Neutrophil (primary cell): ENCODE results near the gene SLC27A5.
A peak's percentile ranks its signal among the peaks of the same experiment; 100 is the strongest.
"Not testable (repeated sequence)": the region's sequence is repeated elsewhere in the genome, so short reads cannot be mapped to it uniquely, and the experiment has no call there.

Experiments
- H3K27ac ChIP-seq: fragments of 200-600 bp; sonication (generic); 2 replicates; pipeline ENCODE4 v1.5.1; 2016; ENCODE audit warnings: mild to moderate bottlenecking, moderate library complexity
- H3K27me3 ChIP-seq: fragments of 200-600 bp; sonication (generic); 2 replicates; pipeline ENCODE4 v1.6.0; 2016; ENCODE audit warnings: mild to moderate bottlenecking
- H3K36me3 ChIP-seq: fragments of 200-600 bp; sonication (generic); 2 replicates; pipeline ENCODE4 v1.5.1; 2017
- H3K4me1 ChIP-seq, 2 experiments: fragments of 200-600 bp in 1 of 2; sonication (generic) in 1 of 2; 1 replicate in 1 of 2; 2 replicates in 1 of 2; pipeline versions ENCODE4 v1.5.1 to v1.6.1; 2013 to 2016; ENCODE audit warnings: low read depth in 1 of 2, low read length in 1 of 2, mild to moderate bottlenecking in 1 of 2, moderate library complexity in 1 of 2; ENCODE audit not compliant: control insufficient read depth in 1 of 2, insufficient read depth in 1 of 2
- H3K4me3 ChIP-seq, 2 experiments: fragments of 200-600 bp in 1 of 2; sonication (generic) in 1 of 2; 1 replicate in 1 of 2; 2 replicates in 1 of 2; pipeline ENCODE4 v1.5.1; 2013 to 2016; ENCODE audit warnings: low read depth in 1 of 2, low read length in 1 of 2, mild to moderate bottlenecking in 1 of 2, moderate library complexity in 1 of 2
- H3K9me3 ChIP-seq: fragments of 200-600 bp; sonication (generic); 2 replicates; pipeline ENCODE4 v1.5.1; 2016
- TF ChIP-seq, protein P1 (sequence below): fragments of 200-600 bp; sonication (generic); IDR thresholded peaks from 2 replicates; pipeline ENCODE4 v1.5.1; 2016; ENCODE audit warnings: antibody characterized with exemption

SLC27A5 gene

GRCh38 chr19:58499021-58499927 lies 12.5 kb downstream of the SLC27A5 start:
- Histone ChIP-seq H3K27ac (peak overlapping the region; percentile 79), H3K36me3 (no peaks in the 10 kb centered on the region), H3K4me3 (peak overlapping the region; percentile 69 to 71), H3K27me3 (no peaks in the 10 kb centered on the region), H3K9me3 (no peaks in the 10 kb centered on the region), H3K4me1 (peaks cover 11% of the 10 kb centered on the region in 2 experiments)
- TF ChIP-seq, protein P1, sequence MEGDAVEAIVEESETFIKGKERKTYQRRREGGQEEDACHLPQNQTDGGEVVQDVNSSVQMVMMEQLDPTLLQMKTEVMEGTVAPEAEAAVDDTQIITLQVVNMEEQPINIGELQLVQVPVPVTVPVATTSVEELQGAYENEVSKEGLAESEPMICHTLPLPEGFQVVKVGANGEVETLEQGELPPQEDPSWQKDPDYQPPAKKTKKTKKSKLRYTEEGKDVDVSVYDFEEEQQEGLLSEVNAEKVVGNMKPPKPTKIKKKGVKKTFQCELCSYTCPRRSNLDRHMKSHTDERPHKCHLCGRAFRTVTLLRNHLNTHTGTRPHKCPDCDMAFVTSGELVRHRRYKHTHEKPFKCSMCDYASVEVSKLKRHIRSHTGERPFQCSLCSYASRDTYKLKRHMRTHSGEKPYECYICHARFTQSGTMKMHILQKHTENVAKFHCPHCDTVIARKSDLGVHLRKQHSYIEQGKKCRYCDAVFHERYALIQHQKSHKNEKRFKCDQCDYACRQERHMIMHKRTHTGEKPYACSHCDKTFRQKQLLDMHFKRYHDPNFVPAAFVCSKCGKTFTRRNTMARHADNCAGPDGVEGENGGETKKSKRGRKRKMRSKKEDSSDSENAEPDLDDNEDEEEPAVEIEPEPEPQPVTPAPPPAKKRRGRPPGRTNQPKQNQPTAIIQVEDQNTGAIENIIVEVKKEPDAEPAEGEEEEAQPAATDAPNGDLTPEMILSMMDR = peak; percentile 16

- Histone ChIP-seq H3K27ac (peak overlapping the region; percentile 79), H3K4me1 (peaks cover 11% of the 10 kb centered on the region in 2 experiments), H3K4me3 (peak overlapping the region; percentile 69 to 71), H3K9me3 (no peaks in the 10 kb centered on the region), H3K27me3 (no peaks in the 10 kb centered on the region), H3K36me3 (no peaks in the 10 kb centered on the region)
- TF ChIP-seq, protein P1 = no peak
Measured at GRCh38 chr19:58498316-58499020, 13.3 kb downstream of the SLC27A5 start.

DNA sequence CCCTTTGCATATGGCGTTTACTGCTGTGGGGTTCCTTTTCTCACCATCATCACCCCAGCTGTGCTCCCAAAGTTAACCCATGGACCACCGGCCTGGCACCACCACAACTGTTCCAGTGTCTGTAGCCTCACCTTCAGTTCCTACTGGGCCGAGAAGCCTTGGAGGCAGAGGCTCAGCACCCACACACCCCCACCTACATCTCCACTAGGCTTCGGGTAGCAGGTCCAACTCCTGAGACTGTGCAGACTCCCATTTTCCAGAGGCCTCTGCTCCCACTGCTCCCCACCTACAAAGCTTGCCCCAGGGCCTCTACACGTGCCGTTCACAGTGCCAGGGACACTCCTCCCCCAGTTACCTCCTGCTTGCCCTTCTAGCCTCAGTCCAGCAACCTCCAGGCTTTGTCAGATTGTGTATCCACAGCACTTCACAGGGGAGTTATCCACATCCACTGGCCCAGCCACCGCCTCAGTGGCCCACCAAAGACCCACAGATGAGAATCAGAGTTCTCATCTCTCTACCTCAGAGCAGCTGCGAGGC lies 14.1 kb downstream of the SLC27A5 start:
- peaks cover 11% of the 10 kb centered on the region in 2 experiments for H3K4me1 ChIP-seq
- H3K36me3 ChIP-seq = no peaks in the 10 kb centered on the region
- no peak overlapping the region for H3K4me3 ChIP-seq
- no peak overlapping the region for H3K27ac ChIP-seq
- H3K9me3 ChIP-seq = no peaks in the 10 kb centered on the region
- TF ChIP-seq, protein P1 = no peak
- H3K27me3 ChIP-seq = no peaks in the 10 kb centered on the region

DNA sequence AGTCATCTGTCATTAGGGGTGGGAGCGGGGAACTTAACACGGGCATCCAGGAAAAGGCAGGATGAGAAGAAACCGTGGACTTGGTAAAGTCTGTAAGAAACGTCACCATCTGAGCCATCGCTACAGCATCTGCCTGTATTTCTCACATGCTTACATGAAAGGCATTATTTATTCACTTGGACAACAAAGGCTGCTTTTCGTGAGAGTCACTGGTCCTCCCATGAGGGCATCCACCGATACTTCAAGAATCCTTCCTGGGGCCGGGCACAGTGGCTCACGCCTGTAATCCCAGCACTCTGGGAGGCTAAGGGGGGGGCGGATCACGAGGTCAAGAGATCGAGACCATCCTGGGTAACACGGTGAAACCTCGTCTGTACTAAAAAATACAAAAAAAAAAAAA lies 19.5 kb downstream of the SLC27A5 start:
- TF ChIP-seq, protein P1 = no peak
- H3K9me3 ChIP-seq = no peaks in the 10 kb centered on the region

GRCh38 chr19:58491393-58491792 lies 20.4 kb downstream of the SLC27A5 start:
- TF ChIP-seq, protein P1 = no peak
- no peaks in the 10 kb centered on the region for H3K9me3 ChIP-seq
- no peak overlapping the region for H3K4me3 ChIP-seq
- H3K27me3 ChIP-seq = no peaks in the 10 kb centered on the region
- H3K27ac ChIP-seq = no peak overlapping the region
- H3K4me1 ChIP-seq = no peaks in the 10 kb centered on the region
- no peaks in the 10 kb centered on the region for H3K36me3 ChIP-seq

More for the DNA sequence above, 19.5 kb downstream of the SLC27A5 start:
- H3K27ac ChIP-seq = no peak overlapping the region
- H3K27me3 ChIP-seq = no peaks in the 10 kb centered on the region
- no peaks in the 10 kb centered on the region for H3K4me1 ChIP-seq
- H3K4me3 ChIP-seq = no peak overlapping the region
- H3K36me3 ChIP-seq = no peaks in the 10 kb centered on the region

GRCh38 chr19:58484349-58484748 lies 27.4 kb downstream of the SLC27A5 start:
- H3K36me3 ChIP-seq = peaks cover 21% of the 10 kb centered on the region
- H3K27ac ChIP-seq, H3K4me3 ChIP-seq, H3K4me1 ChIP-seq, H3K27me3 ChIP-seq, H3K9me3 ChIP-seq: not testable (repeated sequence)
